GM12801 (cell line): Measurements from ENCODE around the gene TUBB1.

ENCODE experiments used
- TF ChIP-seq, protein P1 (sequence below): IDR thresholded peaks from one replicate; pipeline ENCODE4 v1.5.1; 2011; ENCODE audit warnings: control low read depth; ENCODE audit not compliant: insufficient read length; ENCODE audit errors: extremely low read depth

The TUBB1 gene

DNA sequence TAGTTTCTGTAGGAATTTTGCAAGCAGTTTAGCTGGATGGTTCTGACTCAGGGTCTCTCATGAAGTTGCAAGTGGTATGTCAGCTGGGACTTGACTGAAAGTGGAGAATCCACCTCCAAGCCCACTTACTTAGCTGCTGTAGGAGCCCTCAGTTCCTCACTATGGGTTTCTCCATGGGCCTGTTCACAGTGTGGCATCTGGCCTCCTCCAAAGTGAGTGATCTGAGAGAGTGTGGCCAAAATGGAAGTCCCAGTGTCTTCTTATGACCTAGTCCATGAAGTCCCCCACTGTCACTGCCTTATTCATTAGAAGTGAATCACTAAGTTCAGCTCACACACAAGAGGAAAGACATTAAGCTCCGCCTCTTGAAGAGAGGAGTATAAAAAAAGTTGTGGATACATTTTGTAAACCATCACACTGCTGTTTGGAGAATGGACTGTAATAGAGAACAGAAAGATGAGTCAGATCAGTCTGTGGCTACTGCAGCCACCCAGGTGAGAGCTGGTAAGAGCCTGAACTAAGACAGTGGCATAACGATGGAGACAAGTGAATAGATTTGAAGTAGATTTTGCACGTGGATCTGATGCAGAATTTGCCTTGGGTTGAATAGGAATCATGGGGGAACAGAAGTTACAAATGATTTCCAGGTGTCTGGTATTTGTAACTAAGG, 43.0 kb upstream of the TUBB1 start:
- TF ChIP-seq, protein P1, sequence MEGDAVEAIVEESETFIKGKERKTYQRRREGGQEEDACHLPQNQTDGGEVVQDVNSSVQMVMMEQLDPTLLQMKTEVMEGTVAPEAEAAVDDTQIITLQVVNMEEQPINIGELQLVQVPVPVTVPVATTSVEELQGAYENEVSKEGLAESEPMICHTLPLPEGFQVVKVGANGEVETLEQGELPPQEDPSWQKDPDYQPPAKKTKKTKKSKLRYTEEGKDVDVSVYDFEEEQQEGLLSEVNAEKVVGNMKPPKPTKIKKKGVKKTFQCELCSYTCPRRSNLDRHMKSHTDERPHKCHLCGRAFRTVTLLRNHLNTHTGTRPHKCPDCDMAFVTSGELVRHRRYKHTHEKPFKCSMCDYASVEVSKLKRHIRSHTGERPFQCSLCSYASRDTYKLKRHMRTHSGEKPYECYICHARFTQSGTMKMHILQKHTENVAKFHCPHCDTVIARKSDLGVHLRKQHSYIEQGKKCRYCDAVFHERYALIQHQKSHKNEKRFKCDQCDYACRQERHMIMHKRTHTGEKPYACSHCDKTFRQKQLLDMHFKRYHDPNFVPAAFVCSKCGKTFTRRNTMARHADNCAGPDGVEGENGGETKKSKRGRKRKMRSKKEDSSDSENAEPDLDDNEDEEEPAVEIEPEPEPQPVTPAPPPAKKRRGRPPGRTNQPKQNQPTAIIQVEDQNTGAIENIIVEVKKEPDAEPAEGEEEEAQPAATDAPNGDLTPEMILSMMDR: no peak

DNA sequence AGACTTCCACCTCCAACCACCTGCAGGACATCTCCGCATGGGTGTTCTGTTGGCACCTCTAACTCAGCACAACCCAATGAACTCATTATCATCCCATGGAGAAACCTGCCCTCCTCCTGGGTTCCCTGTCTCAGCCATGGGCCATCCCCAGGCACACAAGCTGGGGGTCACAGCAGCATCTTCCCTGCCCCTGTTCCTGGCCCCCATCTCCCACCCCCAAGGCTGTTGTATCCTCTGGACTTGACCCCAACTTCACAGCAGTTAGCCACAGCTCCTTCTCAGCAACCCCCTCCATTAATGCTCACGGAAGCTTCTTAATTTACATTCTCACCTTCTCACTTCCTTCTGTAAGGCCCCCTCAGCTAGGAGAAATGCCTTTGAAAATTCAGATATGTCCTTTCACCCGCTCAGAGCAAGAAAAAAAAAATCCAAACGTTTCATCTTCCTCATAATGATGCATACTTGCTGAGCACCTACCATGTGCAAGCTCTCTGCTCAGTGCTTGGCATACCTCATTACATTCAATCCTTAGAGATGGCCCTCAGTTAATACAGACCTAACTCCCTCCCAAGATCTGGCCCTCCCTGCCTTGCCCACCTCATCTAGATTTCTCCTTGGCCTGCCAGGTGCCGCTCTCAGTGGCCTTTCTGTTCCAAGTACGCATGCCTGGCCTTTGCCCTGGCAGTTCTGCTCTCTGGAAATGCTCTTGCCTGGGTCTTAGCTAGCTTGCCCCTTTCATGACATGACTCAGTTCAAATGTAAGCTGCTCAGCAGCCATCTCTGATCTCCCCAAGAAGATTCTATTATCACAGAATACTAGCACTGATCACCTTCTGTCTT, 40.7 kb upstream of the TUBB1 start:
- TF ChIP-seq, protein P1: no peak

DNA sequence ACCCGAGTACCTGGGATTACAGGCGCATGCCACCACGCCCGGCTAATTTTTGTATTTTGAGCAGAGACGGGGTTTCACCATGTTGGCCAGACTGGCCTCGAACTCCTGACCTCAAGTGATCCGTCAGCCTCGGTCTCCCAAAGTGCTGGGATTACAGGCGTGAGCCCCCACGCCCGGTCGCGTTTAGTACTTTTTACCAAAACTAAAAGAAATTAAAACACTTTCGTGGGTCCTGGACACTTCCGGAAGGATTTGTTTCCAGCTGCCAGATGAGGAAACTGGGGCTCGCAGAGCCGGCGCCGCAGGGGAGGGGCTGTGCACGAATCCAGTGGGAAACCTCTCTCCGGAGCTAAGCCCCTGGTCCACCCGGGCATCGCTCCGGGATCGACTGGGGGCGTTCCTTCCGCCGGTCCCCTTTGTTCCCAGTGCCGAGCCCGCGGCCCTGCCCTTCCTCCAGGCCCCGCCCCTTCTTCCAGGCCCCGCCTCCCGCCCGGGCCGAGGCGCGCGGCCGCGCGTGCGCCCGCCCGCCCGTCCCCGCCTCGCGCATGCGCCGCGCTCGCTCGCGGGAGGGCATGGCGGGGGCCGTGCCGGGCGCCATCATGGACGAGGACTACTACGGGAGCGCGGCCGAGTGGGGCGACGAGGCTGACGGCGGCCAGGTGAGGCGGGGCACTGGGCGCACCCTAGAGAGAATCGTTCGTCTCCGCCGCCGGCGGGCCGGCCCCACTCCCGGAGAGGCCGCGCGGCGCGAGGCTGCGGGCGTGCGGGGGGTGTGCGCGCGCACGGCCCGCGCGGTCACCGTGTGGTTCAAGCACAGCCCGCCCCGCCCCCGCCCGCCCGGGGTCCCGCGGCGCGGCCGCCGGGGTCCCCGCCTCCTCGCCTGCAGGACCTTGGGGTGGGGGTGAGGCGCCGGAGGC, 38.3 kb upstream of the TUBB1 start, which contains the start of gene NELFCD:
Gene NELFCD, plus strand, starts transcription at position 546 of the 917 bp plus-strand sequence. Its CDS starts 54 bp downstream, at position 600.
- TF ChIP-seq, protein P1: no peak

DNA sequence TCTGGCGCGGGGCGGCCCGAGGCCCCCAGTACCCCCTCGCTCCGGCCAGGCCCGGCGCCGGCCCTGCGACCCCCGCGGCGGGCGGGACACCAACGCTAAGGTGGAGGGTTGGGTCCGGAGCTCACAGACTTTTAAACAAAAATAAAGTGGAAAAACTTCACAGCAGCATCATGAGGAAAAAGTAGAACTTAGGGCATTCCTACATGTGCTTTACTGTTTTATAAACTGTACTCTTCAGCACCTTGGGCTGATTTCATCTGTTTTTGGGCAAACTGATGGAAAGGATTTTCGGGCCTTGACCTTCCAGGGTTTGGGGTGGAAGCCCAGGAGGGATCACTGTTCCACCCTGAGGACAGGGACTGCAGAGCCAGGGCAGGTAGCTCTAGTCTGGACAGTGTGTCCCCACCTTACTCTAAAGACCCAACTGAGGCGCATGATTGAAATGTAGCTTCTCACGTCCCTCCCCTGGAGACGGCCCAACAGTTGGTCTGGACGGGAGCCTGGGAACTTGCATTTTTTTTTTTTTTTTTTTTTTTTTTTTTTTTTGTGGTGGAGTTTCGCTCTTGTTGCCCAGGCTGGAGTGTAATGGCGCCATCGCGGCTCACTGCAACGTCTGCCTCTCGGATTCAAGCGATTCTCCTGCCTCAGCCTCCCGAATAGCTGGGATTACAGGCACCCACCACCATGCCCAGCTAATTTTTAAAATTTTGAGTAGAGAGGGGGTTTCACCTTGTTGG, 37.4 kb upstream of the TUBB1 start:
- TF ChIP-seq, protein P1: no peak

DNA sequence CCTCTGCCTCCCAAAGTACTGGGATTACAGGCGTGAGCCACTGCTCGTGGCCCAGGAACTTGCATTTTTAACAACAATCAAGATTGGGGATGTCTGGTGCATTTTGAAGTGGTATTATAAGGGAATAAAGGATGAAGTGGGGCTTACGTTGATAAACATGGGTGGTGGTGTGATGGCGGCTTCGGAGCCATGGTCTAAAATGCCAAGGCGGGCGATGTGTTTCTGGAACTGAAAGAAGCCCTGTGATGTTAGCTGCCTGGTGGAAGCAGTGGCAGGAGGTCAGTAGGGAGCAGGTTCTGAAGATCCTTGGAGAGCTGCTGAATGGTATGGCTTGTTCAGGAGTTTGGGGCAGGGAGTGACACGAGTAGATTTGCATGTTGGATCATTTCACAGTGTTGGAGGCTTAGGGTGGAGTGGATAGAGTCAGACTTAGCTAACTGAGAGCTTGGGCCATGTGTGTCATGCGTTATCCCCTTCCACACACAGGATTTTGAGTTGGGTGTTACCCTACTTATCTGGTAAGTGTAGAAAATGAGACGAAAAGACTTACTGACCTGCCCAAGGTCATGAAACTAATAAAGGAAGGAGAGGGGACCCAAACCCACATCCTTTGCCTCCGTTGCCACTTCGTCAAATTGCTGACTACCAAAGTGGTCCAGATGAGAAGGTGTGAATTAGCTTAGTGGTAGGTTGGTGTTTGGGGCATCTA, 36.7 kb upstream of the TUBB1 start:
- TF ChIP-seq, protein P1: no peak

DNA sequence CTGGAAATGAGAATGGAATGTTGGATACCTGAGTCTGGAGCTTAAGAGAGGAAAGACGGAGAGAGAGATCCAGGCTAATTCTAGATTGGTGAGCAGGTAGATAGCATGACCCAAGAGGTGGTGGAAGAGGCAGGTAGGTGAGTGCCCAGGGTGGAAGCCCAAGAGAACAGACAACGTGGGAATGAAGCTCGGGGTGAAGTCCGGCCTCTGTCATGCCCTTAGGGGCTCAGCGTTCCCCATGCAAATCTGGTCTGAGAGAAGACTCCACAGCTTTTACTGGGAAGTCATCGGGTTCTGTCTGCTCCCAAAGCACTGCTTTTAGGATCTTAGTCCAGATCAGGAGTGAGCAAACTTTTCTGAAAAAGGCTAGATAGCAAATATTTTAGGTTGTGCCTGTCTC, 34.5 kb upstream of the TUBB1 start:
- TF ChIP-seq, protein P1: no peak
